NCI-H82 (cell line): ENCODE measurements around the gene LRTM2.

ENCODE experiments used
- DNase-seq: peaks from one replicate; lab custom pipeline; 2025; lab: John Stamatoyannopoulos, UW

Gene LRTM2

GRCh38 chr12:1820191-1820895, at the start of gene LRTM2:
TSS of gene LRTM2 (plus strand) at chr12:1820565. CDS start at chr12:1828149, 7,584 bp downstream.
- DNase-seq = peak; percentile 33

- DNase-seq = no peak
These were observed 46.3 kb upstream of the LRTM2 start for GRCh38 chr12:1773937-1774655.

GRCh38 chr12:1776170-1776921, 44.0 kb upstream of the LRTM2 start:
- peak; percentile 77 for DNase-seq

GRCh38 chr12:1777798-1778197, 42.6 kb upstream of the LRTM2 start:
- DNase-seq = no peak

- no peak for DNase-seq
These were observed 41.5 kb upstream of the LRTM2 start for GRCh38 chr12:1778911-1779310.

GRCh38 chr12:1779783-1780182, 40.6 kb upstream of the LRTM2 start:
- no peak for DNase-seq

GRCh38 chr12:1781772-1782171, 38.6 kb upstream of the LRTM2 start:
- no peak for DNase-seq

- DNase-seq = no peak
These were observed 38.1 kb upstream of the LRTM2 start for GRCh38 chr12:1782215-1782614.

GRCh38 chr12:1787714-1788113, 32.7 kb upstream of the LRTM2 start:
- no peak for DNase-seq

GRCh38 chr12:1790444-1790843, 29.9 kb upstream of the LRTM2 start:
- DNase-seq = no peak

- DNase-seq = peak; percentile 87
These were observed 29.1 kb upstream of the LRTM2 start for GRCh38 chr12:1791104-1791841.

- no peak for DNase-seq
These were observed 28.0 kb upstream of the LRTM2 start for GRCh38 chr12:1792406-1792805.

- no peak for DNase-seq
These were observed 26.7 kb upstream of the LRTM2 start for GRCh38 chr12:1793426-1794210.

- DNase-seq = no peak
These were observed 25.8 kb upstream of the LRTM2 start for GRCh38 chr12:1794440-1795090.

GRCh38 chr12:1795221-1795784, 25.1 kb upstream of the LRTM2 start:
- peak; percentile 56 for DNase-seq

GRCh38 chr12:1795785-1796514, 24.4 kb upstream of the LRTM2 start:
- peak; percentile 91 for DNase-seq

GRCh38 chr12:1796515-1797010, 23.8 kb upstream of the LRTM2 start:
- no peak for DNase-seq

- DNase-seq = no peak
These were observed 23.1 kb upstream of the LRTM2 start for GRCh38 chr12:1797011-1797901.
